Motor neuron (in vitro differentiated cells): Measurements from ENCODE around the gene TIMP3. TPM values are rescaled to one million over a fixed set of nuclear protein-coding genes. Genes with fewer than 3 reads are reported as not detected.
"Not testable (repeated sequence)": the region's sequence is repeated elsewhere in the genome, so short reads cannot be mapped to it uniquely, and the experiment has no call there.

Source experiments
- ATAC-seq, 8 experiments: fragments of 200-7000 bp; cut with Tn5 transposase; replicated peaks in 6 of 8; 2 replicates each; pipeline ENCODE4 v1.8.0; 2021; ENCODE audit warnings: mild to moderate bottlenecking in 8 of 8, moderate library complexity in 8 of 8
- H3K27ac ChIP-seq, 2 donors: fragments of 250-450 bp; sonication (Bioruptor Pico); 2 replicates each; pipeline ENCODE4 v1.9.0; 2021; ENCODE audit warnings: antibody characterized with exemption in 2 of 2, mild to moderate bottlenecking in 2 of 2, moderate library complexity in 1 of 2
- H3K4me1 ChIP-seq, 2 donors: fragments of 250-450 bp; sonication (Bioruptor Pico); replicated peaks in 1 of 2; 2 replicates each; pipeline ENCODE4 v1.6.1; 2021; ENCODE audit warnings: antibody characterized with exemption in 2 of 2, mild to moderate bottlenecking in 2 of 2, moderate library complexity in 1 of 2
- H3K4me3 ChIP-seq, 5 donors: fragments of 250-450 bp; sonication (Bioruptor Pico); 2 replicates each; pipeline ENCODE4 v1.9.0; 2021; ENCODE audit warnings: antibody characterized with exemption in 5 of 5, mild to moderate bottlenecking in 5 of 5, moderate library complexity in 4 of 5
- WGBS, 10 experiments: fragments of 450-650 bp; shearing (Covaris generic); methylation state at CpG; one replicate each; pipeline ENCODE4 v1.0.0; 2022; 5-methylcytosine and 5-hydroxymethylcytosine counted together
- in situ Hi-C, 9 experiments: fragments of 400-800 bp; cut with MboI; loops; one replicate each; pipeline ENCODE4 v1.15.0; 2021; ENCODE audit warnings: low sequenced_read_pairs in 9 of 9, low pct_unique_long_range_greater_than_20kb in 2 of 9; ENCODE audit not compliant: unreplicated experiment in 9 of 9
- total RNA-seq, 8 experiments: library from RNA; unstranded; fragments of 300-600 nt; gene quantifications; 2 replicates each; pipeline versions ENCODE4 v1.2.3 to v1.2.4, GENCODE V29; 2022

Gene TIMP3
- total RNA-seq, 8 experiments from 2014 or later: 1.5 to 151 (median 10.9) TPM

GRCh38 chr22:32870474-32870873, 69.0 kb downstream of the TIMP3 start:
- in situ Hi-C loops: no loop called here
- Histone ChIP-seq H3K4me3 (no peak overlapping the region), H3K27ac (no peak overlapping the region), H3K4me1 (no peaks in the 10 kb centered on the region)
- no peak for ATAC-seq

GRCh38 chr22:32873604-32874003, 72.1 kb downstream of the TIMP3 start:
- WGBS, 10 experiments: 26 to 100% (median 81%) methylated on average over 2 to 5 of the region's 5 CpGs
- H3K4me1 ChIP-seq, in situ Hi-C loops, ATAC-seq, H3K27ac ChIP-seq, H3K4me3 ChIP-seq: not testable (repeated sequence)

GRCh38 chr22:32874385-32874784, 72.9 kb downstream of the TIMP3 start:
- WGBS, 10 experiments: 31 to 97% (median 80%) methylated on average over 1 to 4 of the region's 4 CpGs; no CpG with 5 or more reads in 4 of the 10 experiments
- peaks cover 6% of the 10 kb centered on the region in 2 donors for H3K4me1 ChIP-seq
- in situ Hi-C loops: no loop called here

GRCh38 chr22:32874976-32875375, 73.5 kb downstream of the TIMP3 start:
- H3K4me1 ChIP-seq: peaks cover 10 to 12% of the 10 kb centered on the region in 2 donors
- no peak overlapping the region for H3K4me3 ChIP-seq
- in situ Hi-C loops: no loop called here
- no peak for ATAC-seq
- H3K27ac ChIP-seq: no peak overlapping the region
- WGBS, 10 experiments: 0 to 92% (median 76%) methylated on average over 1 to 8 of the region's 10 CpGs; no CpG with 5 or more reads in 2 of the 10 experiments

More at GRCh38 chr22:32874385-32874784, 72.9 kb downstream of the TIMP3 start:
- no peak overlapping the region for H3K27ac ChIP-seq
- no peak for ATAC-seq
- no peak overlapping the region for H3K4me3 ChIP-seq

GRCh38 chr22:32876516-32876915, 75.0 kb downstream of the TIMP3 start:
- in situ Hi-C loops: no loop called here
- no peak for ATAC-seq
- H3K4me3 ChIP-seq: no peak overlapping the region
- WGBS, 10 experiments: 60 to 100% (median 86%) methylated on average over 1 to 2 of the region's 2 CpGs; no CpG with 5 or more reads in 1 of the 10 experiments
- H3K27ac ChIP-seq: no peak overlapping the region
- peaks cover 17 to 23% of the 10 kb centered on the region in 2 donors for H3K4me1 ChIP-seq

- in situ Hi-C loops: no loop called here
- Histone ChIP-seq H3K4me3 (no peak overlapping the region), H3K27ac (no peak overlapping the region), H3K4me1 (peaks cover 24 to 30% of the 10 kb centered on the region in 2 donors)
- 27 to 100% (median 92%) methylated on average over 1 to 2 of the region's 3 CpGs; no CpG with 5 or more reads in 4 of the 10 experiments for WGBS, 10 experiments
- ATAC-seq: no peak
These were observed 75.7 kb downstream of the TIMP3 start for GRCh38 chr22:32877196-32877595.

GRCh38 chr22:32879550-32879949, 78.0 kb downstream of the TIMP3 start:
- in situ Hi-C loops: no loop called here
- WGBS, 10 experiments: 27 to 100% (median 49%) methylated on average over 1 of the region's 1 CpG; no CpG with 5 or more reads in 6 of the 10 experiments

GRCh38 chr22:32880061-32880460, 78.6 kb downstream of the TIMP3 start:
- no peak overlapping the region for H3K27ac ChIP-seq
- in situ Hi-C loops: no loop called here
- 14 to 100% (median 44%) methylated on average over 1 to 2 of the region's 2 CpGs; no CpG with 5 or more reads in 5 of the 10 experiments for WGBS, 10 experiments
- peaks cover 35 to 45% of the 10 kb centered on the region in 2 donors for H3K4me1 ChIP-seq
- peak in 2 of 8 experiments; percentile 39 to 57 for ATAC-seq
- no peak overlapping the region for H3K4me3 ChIP-seq

More at GRCh38 chr22:32879550-32879949, 78.0 kb downstream of the TIMP3 start:
- Histone ChIP-seq H3K4me1 (peaks cover 35 to 43% of the 10 kb centered on the region in 2 donors), H3K4me3 (no peak overlapping the region), H3K27ac (no peak overlapping the region)
- no peak for ATAC-seq

- 80 to 100% (median 98%) methylated on average over 1 to 5 of the region's 7 CpGs; no CpG with 5 or more reads in 2 of the 10 experiments for WGBS, 10 experiments
These were observed 79.0 kb downstream of the TIMP3 start for GRCh38 chr22:32880505-32880892.

GRCh38 chr22:32880893-32881596, 79.5 kb downstream of the TIMP3 start:
- peak overlapping the region; percentile 57 to 58 for H3K27ac ChIP-seq
- ATAC-seq: peak; percentile 17 to 93 (median 88)
- peaks cover 35 to 48% of the 10 kb centered on the region in 2 donors for H3K4me1 ChIP-seq
- 15 to 100% (median 30%) methylated on average over 1 to 6 of the region's 20 CpGs; no CpG with 5 or more reads in 4 of the 10 experiments for WGBS, 10 experiments
- peak overlapping the region in 1 of 5 donors; percentile 2 for H3K4me3 ChIP-seq
- in situ Hi-C loops: no loop called here

More at GRCh38 chr22:32880505-32880892, 79.0 kb downstream of the TIMP3 start:
- ATAC-seq: no peak
- peak overlapping the region; percentile 18 to 38 for H3K27ac ChIP-seq
- in situ Hi-C loops: no loop called here
- no peak overlapping the region for H3K4me3 ChIP-seq
- H3K4me1 ChIP-seq: peaks cover 35 to 48% of the 10 kb centered on the region in 2 donors

GRCh38 chr22:32882360-32882755, 80.9 kb downstream of the TIMP3 start:
- Histone ChIP-seq H3K4me3 (no peak overlapping the region), H3K27ac (peak overlapping the region; percentile 57 to 58), H3K4me1 (peaks cover 35 to 48% of the 10 kb centered on the region in 2 donors)
- in situ Hi-C loops: no loop called here
- 0 to 80% (median 50%) methylated on average over 1 to 4 of the region's 4 CpGs; no CpG with 5 or more reads in 1 of the 10 experiments for WGBS, 10 experiments
- no peak for ATAC-seq

- ATAC-seq: peak in 1 of 8 experiments; percentile 66
- 7 to 94% (median 65%) methylated on average over 2 to 5 of the region's 6 CpGs; no CpG with 5 or more reads in 2 of the 10 experiments for WGBS, 10 experiments
- peaks cover 35 to 48% of the 10 kb centered on the region in 2 donors for H3K4me1 ChIP-seq
- peak overlapping the region in 1 of 2 donors; percentile 11 for H3K27ac ChIP-seq
- in situ Hi-C loops: no loop called here
- H3K4me3 ChIP-seq: no peak overlapping the region
These were observed 81.4 kb downstream of the TIMP3 start for GRCh38 chr22:32882774-32883530.
